H1 (cell line): Measurements from ENCODE around the gene UFC1. TPM values are rescaled to one million over a fixed set of nuclear protein-coding genes. Genes with fewer than 3 reads are reported as not detected.

ENCODE experiments used
- CTCF ChIA-PET: fragments of 300-600 bp; sonication (Branson Sonifier 250); formaldehyde crosslinking; loops from one replicate; lab custom pipeline; 2021; ENCODE audit not compliant: partially characterized antibody; lab: Charles Lee
- POLR2A ChIA-PET: fragments of 300-600 bp; sonication (Branson Sonifier 250); formaldehyde crosslinking; loops from one replicate; lab custom pipeline; 2021; ENCODE audit warnings: inconsistent platforms; ENCODE audit not compliant: partially characterized antibody; lab: Charles Lee
- DNase-seq, 2 experiments: peaks; one replicate each; pipeline versions ENCODE4 v3.0.0 to v3.0.0-alpha.2; 2010 to 2022; ENCODE audit warnings: low spot score in 2 of 2, low read depth in 1 of 2, mixed read lengths in 1 of 2
- FAIRE-seq: peaks from 2 replicates; lab custom pipeline; 2011; peaks lifted over from hg19 to GRCh38; lab: Jason Lieb, UNC
- H2AFZ ChIP-seq: 2 replicates; pipeline ENCODE4 v1.8.1; 2012; ENCODE audit warnings: low read length, inconsistent platforms
- H2AK5ac ChIP-seq: 2 replicates; pipeline ENCODE4 v1.6.1; 2013; ENCODE audit warnings: low read depth, low read length
- H2BK120ac ChIP-seq: replicated peaks from 2 replicates; pipeline ENCODE3; 2013; ENCODE audit warnings: low read depth, low read length, inconsistent platforms
- H2BK12ac ChIP-seq: 2 replicates; pipeline ENCODE4 v1.6.1; 2013; ENCODE audit warnings: low read depth, low read length
- H2BK15ac ChIP-seq: 2 replicates; pipeline ENCODE4 v1.6.1; 2013; ENCODE audit warnings: low read length
- H2BK20ac ChIP-seq: 2 replicates; pipeline ENCODE4 v1.6.1; 2013; ENCODE audit warnings: low read length
- H2BK5ac ChIP-seq: 2 replicates; pipeline ENCODE4 v1.6.1; 2013; ENCODE audit warnings: low read depth, low read length
- H3K14ac ChIP-seq: 2 replicates; pipeline ENCODE4 v1.6.1; 2013; ENCODE audit warnings: inconsistent platforms; ENCODE audit not compliant: insufficient read length
- H3K18ac ChIP-seq: 2 replicates; pipeline ENCODE4 v1.6.1; 2013; ENCODE audit warnings: low read length; ENCODE audit errors: extremely low read depth
- H3K23ac ChIP-seq: 2 replicates; pipeline ENCODE4 v1.6.1; 2013; ENCODE audit warnings: inconsistent platforms; ENCODE audit not compliant: insufficient read length
- H3K23me2 ChIP-seq: 2 replicates; pipeline ENCODE4 v1.6.1; 2013; ENCODE audit warnings: low read depth, low read length
- H3K27ac ChIP-seq: 2 replicates; pipeline ENCODE4 v1.6.1; 2011; ENCODE audit warnings: low read depth, low read length, inconsistent platforms
- H3K27me3 ChIP-seq, 4 experiments: replicated peaks in 1 of 4; 1 replicate in 1 of 4; 2 replicates in 3 of 4; pipeline versions ENCODE4 v1.6.1 to v1.8.1; 2011 to 2013; ENCODE audit warnings: low read length in 3 of 4, mild to moderate bottlenecking in 3 of 4, inconsistent platforms in 2 of 4, mixed read lengths in 2 of 4, moderate library complexity in 1 of 4; ENCODE audit not compliant: control insufficient read depth in 3 of 4, insufficient read depth in 3 of 4; ENCODE audit errors: extremely low read depth in 1 of 4
- H3K36me3 ChIP-seq, 4 experiments: 2 replicates each; pipeline versions ENCODE4 v1.6.1 to v1.8.1; 2011 to 2013; ENCODE audit warnings: mild to moderate bottlenecking in 4 of 4, low read length in 3 of 4, moderate library complexity in 2 of 4, control low read depth in 1 of 4, inconsistent platforms in 1 of 4; ENCODE audit not compliant: insufficient read depth in 4 of 4, control insufficient read depth in 2 of 4
- H3K4ac ChIP-seq: replicated peaks from 2 replicates; pipeline ENCODE3; 2013; ENCODE audit warnings: low read length, low read depth, mixed read lengths, inconsistent platforms; ENCODE audit not compliant: insufficient read length
- H3K4me1 ChIP-seq, 4 experiments: replicated peaks in 1 of 4; 1 replicate in 1 of 4; 2 replicates in 3 of 4; pipeline versions ENCODE4 v1.6.1 to v1.8.1; 2011 to 2013; ENCODE audit warnings: low read length in 3 of 4, inconsistent platforms in 2 of 4, mixed read lengths in 1 of 4; ENCODE audit not compliant: insufficient read depth in 4 of 4, control insufficient read depth in 3 of 4
- H3K4me2 ChIP-seq, 2 experiments: 2 replicates each; pipeline versions ENCODE4 v1.6.1 to v1.8.1; 2011 to 2013; ENCODE audit warnings: low read depth in 2 of 2, low read length in 2 of 2, control low read depth in 1 of 2, inconsistent platforms in 1 of 2, mild to moderate bottlenecking in 1 of 2; ENCODE audit not compliant: insufficient read depth in 1 of 2
- H3K4me3 ChIP-seq, 4 experiments: fragments of 200-600, 300-600 bp in 1 of 4; sonication (generic), shearing (Covaris generic), sonication (Bioruptor Twin) in 1 of 4; 2 replicates each; pipeline versions ENCODE4 v1.5.1 to v1.8.1; 2011 to 2016; ENCODE audit warnings: low read length in 4 of 4, low read depth in 3 of 4, control low read depth in 2 of 4, inconsistent platforms in 2 of 4, mild to moderate bottlenecking in 2 of 4, mixed read lengths in 1 of 4, moderate library complexity in 1 of 4; ENCODE audit not compliant: insufficient read depth in 2 of 4; ENCODE audit errors: extremely low read depth in 1 of 4
- H3K56ac ChIP-seq: replicated peaks from 2 replicates; pipeline ENCODE3; 2013; ENCODE audit warnings: low read depth, mild to moderate bottlenecking, mixed read lengths, low read length, inconsistent platforms; ENCODE audit not compliant: insufficient read length
- H3K79me1 ChIP-seq: 2 replicates; pipeline ENCODE4 v1.6.1; 2013; ENCODE audit warnings: low read depth, low read length, control low read depth
- H3K79me2 ChIP-seq, 2 experiments: 2 replicates each; pipeline versions ENCODE4 v1.6.1 to v1.8.1; 2012 to 2013; ENCODE audit warnings: low read length in 2 of 2, mild to moderate bottlenecking in 2 of 2, inconsistent platforms in 1 of 2; ENCODE audit not compliant: insufficient read depth in 2 of 2, control insufficient read depth in 1 of 2
- H3K9ac ChIP-seq, 4 experiments: replicated peaks in 1 of 4; 1 replicate in 1 of 4; 2 replicates in 3 of 4; pipeline versions ENCODE4 v1.6.1 to v1.8.1; 2011 to 2013; ENCODE audit warnings: low read depth in 3 of 4, low read length in 3 of 4, control low read depth in 2 of 4, mild to moderate bottlenecking in 2 of 4, moderate library complexity in 2 of 4, inconsistent platforms in 1 of 4; ENCODE audit errors: extremely low read depth in 1 of 4
- H3K9me3 ChIP-seq, 2 experiments: 2 replicates each; pipeline versions ENCODE4 v1.6.1 to v1.8.1; 2012 to 2013; ENCODE audit warnings: mild to moderate bottlenecking in 2 of 2, moderate library complexity in 2 of 2, control low read depth in 1 of 2, inconsistent platforms in 1 of 2, low read depth in 1 of 2, low read length in 1 of 2, mixed read lengths in 1 of 2; ENCODE audit not compliant: insufficient read depth in 2 of 2
- H4K20me1 ChIP-seq, 2 experiments: replicated peaks in 1 of 2; 2 replicates each; pipeline versions ENCODE3 to v1.8.1; 2011 to 2013; ENCODE audit warnings: inconsistent platforms in 2 of 2, low read length in 2 of 2, mild to moderate bottlenecking in 1 of 2; ENCODE audit not compliant: insufficient read depth in 2 of 2, control insufficient read depth in 1 of 2
- H4K5ac ChIP-seq: 2 replicates; pipeline ENCODE4 v1.6.1; 2013; ENCODE audit warnings: low read length, low read depth, mixed read lengths, inconsistent platforms; ENCODE audit not compliant: insufficient read length
- H4K8ac ChIP-seq: 2 replicates; pipeline ENCODE4 v1.8.0; 2013; ENCODE audit warnings: mild to moderate bottlenecking, moderate library complexity, low read length, inconsistent platforms; ENCODE audit not compliant: insufficient read depth; ENCODE audit errors: extremely low read depth
- H4K91ac ChIP-seq: replicated peaks from 2 replicates; pipeline ENCODE3; 2013; ENCODE audit warnings: low read length, mixed read lengths, inconsistent platforms; ENCODE audit not compliant: insufficient read length
- RBBP5 ChIP-seq: IDR thresholded peaks from 2 replicates; pipeline ENCODE4 v1.7.1; 2012; ENCODE audit warnings: low read depth, mild to moderate bottlenecking, inconsistent platforms, low read length, moderate library complexity, borderline replicate concordance
- WGBS, 2 experiments: shearing (Covaris generic) in 1 of 2; methylation state at CpG; one replicate each; pipeline versions ENCODE4 v1.1.6 to v1.1.7; 2013 to 2015; ENCODE audit warnings: low lambda C conversion rate in 2 of 2, mixed read lengths in 2 of 2, inconsistent platforms in 1 of 2, low coverage in 1 of 2, missing lambda C conversion rate in 1 of 2; ENCODE audit not compliant: insufficient replicate concordance in 2 of 2, insufficient coverage in 1 of 2, insufficient read length in 1 of 2; ENCODE audit errors: extremely low coverage in 1 of 2, missing lambda C conversion rate in 1 of 2; 5-methylcytosine and 5-hydroxymethylcytosine counted together
- polyA plus RNA-seq, 7 experiments: library from polyadenylated mRNA; depleted of rRNA in 3 of 7; stranded (reverse) in 5 of 7; unstranded in 2 of 7; fragments of >200 nt in 5 of 7; fragments of 200-250 nt in 2 of 7; gene quantifications; 1 replicate in 5 of 7; 2 replicates in 1 of 7; 4 replicates in 1 of 7; pipeline versions ENCODE4 v1.2.1 to v1.2.3, GENCODE V29; 2011 to 2013; ENCODE audit warnings: missing spikeins in 2 of 7, mixed read lengths in 2 of 7
- total RNA-seq: library from RNA; stranded (reverse); fragmentation: NEBNext Ultra II Directional; extraction: Animal tissue kit (Norgen Biotek cat#: 25700); gene quantifications from 2 replicates; pipeline ENCODE4 v1.2.1, GENCODE V29; 2021

The UFC1 gene
- total and polyA plus RNA-seq, 2 of the 8 experiments (the other 6 are each of a cell fraction or from before 2014, with no cell fraction given): 67.8 to 102 TPM

DNA sequence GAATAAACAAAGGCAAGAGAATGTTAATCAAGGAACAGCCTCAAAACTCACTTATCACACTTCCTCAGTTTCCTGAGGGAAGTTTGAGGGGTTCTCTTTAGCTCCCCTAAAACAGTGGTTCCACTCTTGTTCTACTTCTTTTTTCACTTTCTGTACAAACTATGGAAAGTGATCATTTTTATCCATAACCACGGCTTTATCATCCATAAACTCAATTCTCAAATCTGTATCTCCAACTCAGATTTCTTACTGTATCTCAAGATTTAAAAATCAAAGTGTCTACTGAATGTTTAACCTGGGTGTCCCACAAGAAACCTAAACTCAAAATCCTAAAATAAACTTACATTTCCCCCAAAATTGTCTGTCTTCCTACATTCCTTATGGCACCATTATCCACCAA, 39.9 kb upstream of the UFC1 start:
- Histone ChIP-seq H3K27me3 (no peaks in the 10 kb centered on the region), H3K9ac (no peak overlapping the region), H3K18ac (no peak overlapping the region), H3K23me2 (peaks cover 11% of the 10 kb centered on the region), H2BK5ac (no peak overlapping the region), H2BK12ac (no peak overlapping the region), H3K27ac (no peak overlapping the region), H4K20me1 (peaks cover 0 to 3% of the 10 kb centered on the region in 2 experiments), H2BK15ac (no peak overlapping the region), H2BK120ac (no peak overlapping the region), H4K8ac (no peak overlapping the region), H2BK20ac (no peak overlapping the region), H4K91ac (no peak overlapping the region), H3K23ac (no peak overlapping the region), H3K14ac (no peak overlapping the region), H3K56ac (no peak overlapping the region), H3K79me1 (peaks cover 14% of the 10 kb centered on the region), H3K4me2 (no peak overlapping the region), H3K4me1 (peaks cover 3 to 4% (median 3%) of the 10 kb centered on the region in 4 experiments; a peak in 6 of 7 replicates), H3K4ac (no peak overlapping the region), H4K5ac (no peak overlapping the region), H3K79me2 (peaks cover 4 to 75% of the 10 kb centered on the region in 2 experiments; a peak in 3 of 4 replicates), H2AFZ (no peak overlapping the region), H3K9me3 (no peaks in the 10 kb centered on the region), H3K4me3 (no peak overlapping the region), H3K36me3 (peaks cover 0 to 3% (median 0%) of the 10 kb centered on the region in 4 experiments; a peak in 1 of 8 replicates), H2AK5ac (no peak overlapping the region)
- WGBS, 2 experiments: 88% methylated on average over 1 of the region's 1 CpG; no CpG with 5 or more reads in 1 of the 2 experiments
- FAIRE-seq (no peak), DNase-seq (no peak)
- POLR2A ChIA-PET: interaction anchor here (1.4 kb wide), 1 partner anchor 13 kb away, joined by 3 read pairs; no protein-coding TSS in a partner anchor
- no peak for TF ChIP-seq RBBP5
- CTCF ChIA-PET: interaction anchor here (5.0 kb wide), 1 partner anchor 16 kb away, joined by 33 read pairs; the partner anchor contains the start of gene KLHDC9
